ENCODE data around the gene MRPL55.
A peak's percentile ranks its signal among the peaks of the same experiment; 100 is the strongest.

MRPL55 gene

GRCh38 chr1:228059634-228060457, 49.3 kb downstream of the MRPL55 start:
- TF ChIP-seq CEBPB (IDR thresholded peaks at IDR 0.05) (no peak), TEAD4 (IDR thresholded peaks at IDR 0.05) (peak; percentile 9; the same call in 1 of the 2 replicates), EGR1 (IDR thresholded peaks at IDR 0.05) (peak; percentile 95)

GRCh38 chr1:228058949-228059633, 50.0 kb downstream of the MRPL55 start:
- TF ChIP-seq, protein P1, sequence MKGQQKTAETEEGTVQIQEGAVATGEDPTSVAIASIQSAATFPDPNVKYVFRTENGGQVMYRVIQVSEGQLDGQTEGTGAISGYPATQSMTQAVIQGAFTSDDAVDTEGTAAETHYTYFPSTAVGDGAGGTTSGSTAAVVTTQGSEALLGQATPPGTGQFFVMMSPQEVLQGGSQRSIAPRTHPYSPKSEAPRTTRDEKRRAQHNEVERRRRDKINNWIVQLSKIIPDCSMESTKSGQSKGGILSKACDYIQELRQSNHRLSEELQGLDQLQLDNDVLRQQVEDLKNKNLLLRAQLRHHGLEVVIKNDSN (IDR thresholded peaks at IDR 0.05): peak; percentile 36; the same call in 1 of the 2 replicates
- TF ChIP-seq CREB1 (IDR thresholded peaks at IDR 0.05; ENCODE audit: low read depth) (peak; percentile 62; the same call in 1 of the 2 replicates), EP300 (IDR thresholded peaks at IDR 0.05; ENCODE audit: borderline replicate concordance) (no peak), EGR1 (IDR thresholded peaks at IDR 0.05) (no peak), ZBTB7A (IDR thresholded peaks at IDR 0.05; ENCODE audit: low read depth) (peak; percentile 86), TAF1 (IDR thresholded peaks at IDR 0.05; ENCODE audit: low read depth) (0 out of 2 replicates have a peak, but pooled peaks have one; percentile 38)
- TF ChIP-seq, protein P2, sequence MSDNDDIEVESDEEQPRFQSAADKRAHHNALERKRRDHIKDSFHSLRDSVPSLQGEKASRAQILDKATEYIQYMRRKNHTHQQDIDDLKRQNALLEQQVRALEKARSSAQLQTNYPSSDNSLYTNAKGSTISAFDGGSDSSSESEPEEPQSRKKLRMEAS (IDR thresholded peaks at IDR 0.05): peak; percentile 93

DNA sequence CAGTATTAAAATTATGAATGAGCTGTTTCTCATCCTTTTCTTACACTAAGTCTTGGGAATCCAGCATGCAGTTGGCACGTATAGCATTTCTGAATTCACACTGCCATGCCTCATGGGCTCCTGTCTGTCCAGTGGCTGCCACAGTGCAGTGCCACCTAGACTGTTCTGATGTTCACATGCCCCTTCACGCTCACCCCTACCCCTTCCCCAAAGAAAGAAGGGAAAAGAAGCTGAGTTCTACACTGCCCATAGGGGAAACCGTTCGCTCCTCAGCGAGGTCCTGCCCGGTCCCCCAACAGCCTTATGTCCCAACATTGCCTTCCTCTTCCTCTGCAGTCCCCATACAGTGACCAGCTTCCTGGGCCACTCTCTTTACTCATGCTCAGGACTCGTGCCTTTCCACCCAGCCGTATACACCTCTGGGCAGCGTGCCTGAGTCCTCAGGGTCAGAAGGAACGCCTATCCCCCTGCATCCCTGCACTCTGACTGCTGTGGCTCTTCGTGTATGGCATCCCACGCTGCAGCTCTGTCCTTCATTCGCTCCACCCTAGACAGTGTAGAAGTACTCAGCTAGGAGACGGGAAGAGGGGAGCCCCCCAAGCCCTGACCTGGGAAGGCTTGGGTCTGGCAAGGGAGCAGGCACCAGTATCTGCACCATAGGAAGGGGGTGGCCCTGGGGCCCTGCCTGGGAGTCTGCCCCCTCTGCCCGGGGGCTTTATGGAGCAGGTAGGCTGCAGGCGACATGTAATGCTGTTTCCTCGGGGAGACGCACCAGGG, 50.7 kb downstream of the MRPL55 start:
- TF ChIP-seq EGR1 (IDR thresholded peaks at IDR 0.05): no peak
